NCI-H128 (cell line): ENCODE measurements around the gene C5AR1.
"Not testable (repeated sequence)": the region's sequence is repeated elsewhere in the genome, so short reads cannot be mapped to it uniquely, and the experiment has no call there.

Experiments used
- DNase-seq: peaks from one replicate; lab custom pipeline; 2025; ENCODE audit not compliant: unreplicated experiment; lab: John Stamatoyannopoulos, UW

C5AR1 gene

DNA sequence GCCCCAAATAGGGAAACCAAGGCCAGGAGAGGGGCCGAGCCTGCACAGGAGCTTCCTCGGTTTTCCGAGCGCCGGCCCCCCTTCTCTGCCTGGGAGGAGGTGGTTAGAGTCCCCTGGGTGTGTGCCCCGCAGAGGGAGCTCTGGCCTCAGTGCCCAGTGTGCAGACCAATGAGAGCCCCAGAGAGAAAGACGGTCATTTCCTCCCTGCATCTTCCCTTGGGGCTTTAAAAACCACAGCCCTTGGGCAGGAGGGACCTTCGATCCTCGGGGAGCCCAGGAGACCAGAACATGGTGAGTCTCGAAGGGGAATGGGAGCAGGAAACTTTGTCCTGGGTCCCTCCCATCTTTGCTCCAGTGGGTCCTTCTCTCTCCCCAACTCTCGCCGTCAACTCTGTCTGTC, at the start of gene C5AR1:
Gene C5AR1, plus strand, starts transcription at position 254 of the 400 bp plus-strand sequence. Its CDS starts 35 bp downstream, at position 289.
- no peak for DNase-seq

DNA sequence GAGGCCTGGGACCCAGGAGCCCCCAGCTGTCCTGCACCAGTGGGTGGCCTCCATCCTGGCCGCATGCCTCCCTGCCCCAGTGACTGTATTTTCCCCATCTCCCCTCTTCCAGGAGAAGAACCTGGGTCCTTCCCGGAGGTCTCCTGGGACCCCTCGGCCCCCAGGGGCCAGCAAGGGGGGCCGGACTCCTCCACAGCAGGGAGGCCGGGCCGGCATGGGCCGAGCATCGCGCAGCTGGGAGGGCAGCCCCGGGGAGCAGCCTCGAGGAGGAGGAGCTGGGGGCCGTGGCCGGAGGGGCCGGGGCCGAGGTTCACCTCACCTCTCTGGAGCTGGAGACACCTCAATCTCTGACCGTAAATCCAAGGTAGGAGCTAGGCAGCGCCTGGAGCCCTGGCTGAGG, 49.2 kb upstream of the C5AR1 start:
- no peak for DNase-seq

- not testable (repeated sequence) for DNase-seq
Observed at GRCh38 chr19:47261946-47262793, 47.5 kb upstream of the C5AR1 start.

GRCh38 chr19:47264629-47265028, 45.0 kb upstream of the C5AR1 start:
- no peak for DNase-seq

- no peak for DNase-seq
Observed at GRCh38 chr19:47266401-47266941, 43.2 kb upstream of the C5AR1 start.

GRCh38 chr19:47267350-47267759, 42.3 kb upstream of the C5AR1 start:
- DNase-seq = no peak

DNA sequence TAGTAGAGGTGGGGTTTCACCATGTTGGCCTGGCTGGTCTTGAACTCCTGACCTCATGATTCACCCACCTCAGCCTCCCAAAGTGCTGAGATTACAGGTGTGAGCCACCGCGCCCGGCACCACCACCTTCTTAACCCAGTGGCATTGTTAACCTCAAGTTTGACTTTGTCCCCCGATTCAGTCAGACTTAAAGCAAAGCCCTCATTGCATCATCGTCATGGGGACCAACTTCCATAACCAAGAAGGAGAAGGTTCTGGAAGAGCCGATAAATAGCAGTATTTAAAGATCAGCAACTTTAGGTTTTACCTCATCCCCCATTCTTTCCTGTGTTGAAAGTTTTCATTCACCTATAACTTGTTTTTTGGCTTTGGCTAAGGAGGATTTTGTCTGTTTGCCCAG, 41.6 kb upstream of the C5AR1 start:
- DNase-seq = no peak

DNA sequence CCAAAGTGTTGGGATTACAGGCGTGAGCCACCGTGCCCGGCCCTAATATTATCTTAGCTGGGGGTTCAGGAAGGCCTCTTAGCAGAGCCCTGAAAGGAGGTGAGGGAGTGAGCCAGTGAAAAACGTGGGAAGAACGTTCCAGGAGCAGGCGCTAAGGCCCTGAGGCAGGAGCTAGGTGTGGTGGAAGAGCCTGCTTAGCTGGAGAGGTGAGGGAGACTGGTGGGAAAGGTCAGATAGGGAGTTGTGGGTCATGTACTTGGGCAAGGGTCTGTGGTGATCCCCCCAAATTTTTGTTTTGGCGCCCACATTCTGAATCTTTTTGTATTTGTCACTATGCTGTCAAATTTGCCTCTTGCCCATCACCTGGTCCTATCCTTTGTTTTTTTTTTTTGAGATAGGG, 40.1 kb upstream of the C5AR1 start:
- DNase-seq = no peak

- no peak for DNase-seq
Observed at GRCh38 chr19:47270408-47270807, 39.3 kb upstream of the C5AR1 start.

DNA sequence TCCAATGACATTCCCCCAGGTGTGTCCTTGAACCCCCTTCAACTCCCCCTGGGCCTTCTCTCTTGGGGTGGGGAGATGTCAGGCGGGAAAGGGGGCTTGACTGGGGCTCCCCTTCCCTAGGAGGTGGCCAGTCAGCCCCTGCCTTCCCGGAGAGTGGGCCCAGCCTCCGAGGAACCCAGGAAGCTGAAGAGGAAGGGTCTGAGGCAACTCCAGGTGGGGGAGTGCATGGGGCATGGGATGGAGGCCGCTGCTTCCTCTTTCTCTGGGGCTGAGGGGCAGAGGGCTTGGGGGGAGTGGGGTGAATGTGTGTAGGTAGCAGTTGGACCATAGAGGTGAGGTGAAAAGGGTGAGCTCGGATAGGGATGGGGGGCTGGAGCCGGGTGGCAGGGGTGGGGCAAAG, 37.7 kb upstream of the C5AR1 start:
- no peak for DNase-seq

DNA sequence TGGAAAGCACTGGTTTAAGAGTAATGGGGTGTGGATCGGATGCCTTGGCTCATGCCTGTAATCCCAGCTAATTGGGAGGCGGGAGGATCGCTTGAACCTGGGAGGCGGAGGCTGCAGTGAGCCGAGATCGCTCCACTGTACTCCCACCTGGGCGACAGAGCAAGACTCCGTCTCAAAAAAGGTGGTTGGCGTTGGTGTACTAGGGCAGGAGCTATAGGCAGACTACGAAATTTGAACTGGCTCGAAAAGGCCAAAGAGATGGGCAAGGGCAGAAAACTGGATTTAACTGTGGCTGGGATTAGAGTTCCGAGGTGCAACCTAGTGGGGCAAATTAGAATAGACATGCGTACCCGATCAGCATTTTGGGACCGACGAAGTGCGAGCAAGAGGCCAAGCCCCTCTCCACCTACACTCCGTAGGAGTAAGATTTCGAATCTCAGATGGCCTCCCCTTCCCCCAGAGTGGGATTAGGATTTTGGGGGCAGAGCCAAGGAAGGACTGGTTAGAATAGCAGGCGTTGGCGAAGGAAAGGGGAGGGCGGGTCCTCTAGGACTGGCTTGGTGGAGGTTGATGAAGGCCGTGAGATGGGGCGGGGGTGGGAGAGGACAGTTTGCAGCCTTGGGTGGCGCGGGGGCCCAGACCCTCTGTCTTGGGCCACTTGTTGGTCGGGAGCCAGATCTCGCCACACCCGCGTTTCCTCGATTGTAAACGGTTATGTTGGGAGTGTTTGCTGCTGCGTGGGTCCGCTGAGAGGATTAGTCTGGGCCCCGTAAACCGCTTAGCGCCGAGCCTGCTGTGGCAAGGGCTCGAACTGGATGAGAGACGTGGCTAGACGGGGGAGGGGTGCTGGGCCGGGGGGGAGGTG, 37.0 kb upstream of the C5AR1 start:
- DNase-seq = no peak

GRCh38 chr19:47273313-47274070, 36.2 kb upstream of the C5AR1 start:
- DNase-seq = peak; percentile 60

DNA sequence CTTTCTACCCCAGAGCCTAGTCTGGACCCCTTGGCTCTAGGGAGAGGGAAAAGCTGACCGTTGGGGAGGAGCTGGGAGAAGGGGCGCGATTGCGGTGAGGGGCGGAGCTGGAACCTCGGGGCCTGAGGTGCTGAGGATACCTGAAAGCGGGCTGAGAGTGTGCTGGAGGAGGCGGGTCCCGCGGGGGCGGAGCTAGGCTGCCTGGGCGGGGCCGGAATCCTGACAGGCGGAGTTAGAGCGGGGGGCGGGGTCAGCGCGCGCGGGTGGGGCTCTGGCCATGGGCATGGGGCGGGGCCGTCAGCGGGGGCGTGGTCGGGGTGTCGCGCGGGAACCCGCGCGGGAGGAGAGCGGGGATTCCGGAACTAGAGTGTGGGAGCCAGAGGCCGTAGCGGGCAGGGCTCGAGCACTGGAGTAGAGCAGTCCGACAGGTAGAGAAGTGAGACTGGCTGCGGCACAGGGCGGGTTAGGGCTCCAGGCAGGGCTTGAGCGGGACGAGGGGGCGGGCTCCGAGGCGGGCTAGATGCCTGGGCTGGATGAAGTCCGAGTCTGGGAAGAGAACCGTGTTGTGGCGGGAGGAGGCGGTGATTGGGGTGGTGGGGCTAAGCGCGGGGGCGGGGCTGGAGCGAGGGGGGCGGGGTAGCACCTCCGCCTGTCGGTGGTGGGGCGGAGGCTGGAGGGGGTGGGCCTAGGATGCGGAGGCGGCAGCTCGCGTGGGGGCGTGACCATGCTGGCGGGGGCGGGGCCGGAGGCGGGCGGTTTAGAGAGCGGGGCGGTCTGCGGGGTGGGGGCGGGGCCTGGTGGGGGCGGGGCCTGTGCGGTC, 35.4 kb upstream of the C5AR1 start, which contains the start of gene INAFM1:
Gene INAFM1, plus strand, starts transcription at position 815 of the 820 bp plus-strand sequence. CDS start 35 bp downstream, outside the sequence.
- DNase-seq = peak; percentile 87

GRCh38 chr19:47274891-47275761, 34.5 kb upstream of the C5AR1 start:
- no peak for DNase-seq

- no peak for DNase-seq
Observed at GRCh38 chr19:47275791-47276461, 33.7 kb upstream of the C5AR1 start.

DNA sequence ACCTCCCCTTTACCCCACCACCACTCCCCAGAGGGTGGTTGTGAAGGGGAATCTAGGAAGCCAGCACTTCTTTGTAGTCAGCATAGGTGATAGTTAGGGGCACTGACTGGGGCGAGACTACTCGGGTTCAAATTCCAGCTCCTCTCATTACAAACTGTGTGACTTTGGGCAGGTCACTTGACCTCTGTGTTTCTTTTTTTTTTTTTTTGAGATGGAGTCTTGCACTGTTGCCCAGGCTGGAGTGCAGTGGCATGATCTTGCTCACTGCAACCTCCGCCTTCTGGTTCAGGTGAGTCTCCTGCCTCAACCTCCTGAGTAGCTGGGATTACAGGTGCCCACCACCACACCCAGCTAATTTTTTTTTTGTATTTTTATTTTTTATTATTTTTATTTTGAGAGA, 33.1 kb upstream of the C5AR1 start:
- not testable (repeated sequence) for DNase-seq

DNA sequence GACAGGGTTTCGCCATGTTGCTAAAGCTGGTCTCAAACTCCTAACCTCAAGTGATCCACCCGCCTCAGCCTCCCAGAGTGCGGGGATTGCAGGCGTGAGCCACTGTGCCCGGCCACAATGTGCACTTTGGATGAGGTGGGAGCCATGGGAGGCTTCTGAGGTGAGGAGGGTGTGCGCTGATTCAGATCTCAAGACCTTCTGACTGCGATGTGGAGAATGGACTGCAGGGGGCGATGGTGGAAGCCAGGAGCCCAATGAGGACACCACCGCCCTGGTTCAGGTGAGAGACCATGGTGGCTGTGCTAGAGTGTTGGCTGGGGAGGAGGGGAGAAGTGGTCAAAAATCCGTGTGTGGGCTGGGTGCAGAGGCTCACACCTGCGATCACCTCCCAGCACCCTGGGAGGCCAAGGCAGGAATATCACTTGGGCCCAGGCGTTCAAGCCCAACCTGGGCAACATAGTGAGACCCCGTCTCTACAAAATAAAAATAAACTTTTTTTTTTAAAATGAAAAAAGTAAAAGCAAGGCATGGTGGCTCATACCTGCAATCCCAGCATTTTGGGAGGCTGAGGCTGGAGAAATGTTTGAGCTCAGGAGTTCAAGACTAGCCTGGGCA, 29.4 kb upstream of the C5AR1 start:
- DNase-seq = no peak
